Measurements from ENCODE around the gene HOXB5.
A peak's percentile ranks its signal among the peaks of the same experiment; 100 is the strongest.

The HOXB5 gene

GRCh38 chr17:48578616-48579470 lies 14.7 kb downstream of the HOXB5 start:
- peak; percentile 76 for DNase-seq
- Histone ChIP-seq H3K79me1 (replicated peaks; ENCODE audit: low read length, poor library complexity, severe bottlenecking) (peaks cover 7% of the 10 kb centered on the region), H3K4ac (ENCODE audit: low read depth in 1 of 2, low read length in 2 of 2) (peak overlapping the region; percentile 92 to 93), H2BK5ac (ENCODE audit: low read depth, low read length, poor library complexity, severe bottlenecking) (no peak overlapping the region), H3K27me3 (ENCODE audit: control insufficient read depth in 1 of 2, insufficient read depth in 1 of 2, low read length in 2 of 2) (no peaks in the 10 kb centered on the region), H3K9ac (ENCODE audit: low read length) (peak overlapping the region; percentile 98), H2BK12ac (ENCODE audit: low read length in 2 of 2) (peak overlapping the region; percentile 55 to 80), H4K91ac (ENCODE audit: low read length) (peak overlapping the region; percentile 95), H3K4me2 (ENCODE audit: low read length, poor library complexity, severe bottlenecking) (peak overlapping the region; percentile 82), H3K23ac (ENCODE audit: low read length in 2 of 2) (peak overlapping the region in 1 of 2 experiments; percentile 79), H2BK15ac (ENCODE audit: low read depth, poor library complexity, severe bottlenecking) (peak overlapping the region; percentile 86), H3K4me1 (ENCODE audit: control insufficient read depth, insufficient read depth, low read depth, low read length) (peaks cover 35% of the 10 kb centered on the region), H3K9me3 (ENCODE audit: control insufficient read depth, low read length) (no peaks in the 10 kb centered on the region), H4K8ac (ENCODE audit: low read length) (peak overlapping the region; percentile 94), H2AFZ (ENCODE audit: low read depth, low read length) (no peak overlapping the region), H3K14ac (ENCODE audit: low read length in 2 of 2) (peak overlapping the region; percentile 22 to 87), H3K27ac (ENCODE audit: low read length, poor library complexity, severe bottlenecking) (peak overlapping the region; percentile 60), H2AK5ac (ENCODE audit: low read length, severe bottlenecking) (peak overlapping the region; percentile 1), H3K36me3 (ENCODE audit: control insufficient read depth in 1 of 2, insufficient read depth in 2 of 2, low read depth in 1 of 2, low read length in 2 of 2) (peaks cover 6% of the 10 kb centered on the region in 2 experiments), H2BK120ac (ENCODE audit: low read depth, low read length) (peak overlapping the region; percentile 97), H3K18ac (ENCODE audit: low read depth in 1 of 2, low read length in 2 of 2) (peak overlapping the region; percentile 87 to 91), H3K4me3 (ENCODE audit: insufficient read depth in 1 of 2, low read depth in 1 of 2, low read length in 2 of 2) (peak overlapping the region; percentile 62 to 96)
- 2% methylated on average over 35 of the region's 43 CpGs for WGBS

GRCh38 chr17:48577946-48578615 lies 15.5 kb downstream of the HOXB5 start, which contains the start of gene HOXB4:
HOXB4 (minus strand) TSS chr17:48578350; CDS start chr17:48578319, 31 bp downstream.
- Histone ChIP-seq H3K4ac (ENCODE audit: low read depth in 1 of 2, low read length in 2 of 2) (peak within 1 kb of the TSS; percentile 92 to 98), H2AK5ac (ENCODE audit: low read length, severe bottlenecking) (peak within 1 kb of the TSS; percentile 1), H2BK120ac (ENCODE audit: low read depth, low read length) (peak within 1 kb of the TSS; percentile 97), H3K4me3 (ENCODE audit: insufficient read depth in 1 of 2, low read depth in 1 of 2, low read length in 2 of 2) (peak within 1 kb of the TSS; percentile 69 to 96), H3K4me1 (ENCODE audit: control insufficient read depth, insufficient read depth, low read depth, low read length) (peaks cover 37% of the 10 kb centered on the region), H3K23ac (ENCODE audit: low read length in 2 of 2) (peak within 1 kb of the TSS in 1 of 2 experiments; percentile 91), H2BK15ac (ENCODE audit: low read depth, poor library complexity, severe bottlenecking) (peak within 1 kb of the TSS; percentile 86), H4K8ac (ENCODE audit: low read length) (peak within 1 kb of the TSS; percentile 94), H4K91ac (ENCODE audit: low read length) (peak within 1 kb of the TSS; percentile 95), H3K18ac (ENCODE audit: low read depth in 1 of 2, low read length in 2 of 2) (peak within 1 kb of the TSS; percentile 91 to 95), H2AFZ (ENCODE audit: low read depth, low read length) (no peak within 1 kb of the TSS), H3K4me2 (ENCODE audit: low read length, poor library complexity, severe bottlenecking) (peak within 1 kb of the TSS; percentile 82), H2BK5ac (ENCODE audit: low read depth, low read length, poor library complexity, severe bottlenecking) (no peak within 1 kb of the TSS), H3K9ac (ENCODE audit: low read length) (peak within 1 kb of the TSS; percentile 98), H3K27me3 (ENCODE audit: control insufficient read depth in 1 of 2, insufficient read depth in 1 of 2, low read length in 2 of 2) (no peaks in the 10 kb centered on the region), H3K9me3 (ENCODE audit: control insufficient read depth, low read length) (no peaks in the 10 kb centered on the region), H3K36me3 (ENCODE audit: control insufficient read depth in 1 of 2, insufficient read depth in 2 of 2, low read depth in 1 of 2, low read length in 2 of 2) (peaks cover 6 to 10% of the 10 kb centered on the region in 2 experiments), H3K14ac (ENCODE audit: low read length in 2 of 2) (peak within 1 kb of the TSS; percentile 87 to 97), H3K27ac (ENCODE audit: low read length, poor library complexity, severe bottlenecking) (peak within 1 kb of the TSS; percentile 60), H3K79me1 (replicated peaks; ENCODE audit: low read length, poor library complexity, severe bottlenecking) (peaks cover 7% of the 10 kb centered on the region), H2BK12ac (ENCODE audit: low read length in 2 of 2) (peak within 1 kb of the TSS; percentile 80 to 89)
- DNase-seq = peak; percentile 88
- WGBS = under 1% methylated on average over 19 of the region's 58 CpGs

- Histone ChIP-seq H3K4me1 (ENCODE audit: control insufficient read depth, insufficient read depth, low read depth, low read length) (peaks cover 38% of the 10 kb centered on the region), H2BK15ac (ENCODE audit: low read depth, poor library complexity, severe bottlenecking) (peak overlapping the region; percentile 70), H4K91ac (ENCODE audit: low read length) (no peak overlapping the region), H3K14ac (ENCODE audit: low read length in 2 of 2) (peak overlapping the region in 1 of 2 experiments; percentile 97), H3K4me3 (ENCODE audit: insufficient read depth in 1 of 2, low read depth in 1 of 2, low read length in 2 of 2) (peak overlapping the region; percentile 69 to 96), H3K9ac (ENCODE audit: low read length) (peak overlapping the region; percentile 90), H3K27ac (ENCODE audit: low read length, poor library complexity, severe bottlenecking) (peak overlapping the region; percentile 37), H2AFZ (ENCODE audit: low read depth, low read length) (no peak overlapping the region), H2AK5ac (ENCODE audit: low read length, severe bottlenecking) (no peak overlapping the region), H4K8ac (ENCODE audit: low read length) (peak overlapping the region; percentile 81), H3K23ac (ENCODE audit: low read length in 2 of 2) (peak overlapping the region in 1 of 2 experiments; percentile 91), H3K9me3 (ENCODE audit: control insufficient read depth, low read length) (no peaks in the 10 kb centered on the region), H3K4me2 (ENCODE audit: low read length, poor library complexity, severe bottlenecking) (peak overlapping the region; percentile 60), H3K18ac (ENCODE audit: low read depth in 1 of 2, low read length in 2 of 2) (peak overlapping the region; percentile 58 to 95), H3K36me3 (ENCODE audit: control insufficient read depth in 1 of 2, insufficient read depth in 2 of 2, low read depth in 1 of 2, low read length in 2 of 2) (peaks cover 10 to 11% of the 10 kb centered on the region in 2 experiments), H3K27me3 (ENCODE audit: control insufficient read depth in 1 of 2, insufficient read depth in 1 of 2, low read length in 2 of 2) (peaks cover 0 to 4% of the 10 kb centered on the region in 2 experiments), H2BK5ac (ENCODE audit: low read depth, low read length, poor library complexity, severe bottlenecking) (no peak overlapping the region), H2BK12ac (ENCODE audit: low read length in 2 of 2) (peak overlapping the region in 1 of 2 experiments; percentile 89), H3K79me1 (replicated peaks; ENCODE audit: low read length, poor library complexity, severe bottlenecking) (peaks cover 5% of the 10 kb centered on the region), H2BK120ac (ENCODE audit: low read depth, low read length) (peak overlapping the region; percentile 62), H3K4ac (ENCODE audit: low read depth in 1 of 2, low read length in 2 of 2) (peak overlapping the region; percentile 84 to 98)
- WGBS = 0% methylated on average over 8 of the region's 19 CpGs
- DNase-seq = peak; percentile 75
Measured at GRCh38 chr17:48577330-48577945, 16.1 kb downstream of the HOXB5 start.
